GM18951 (cell line): ENCODE results near the gene STAT6.
"Not testable (repeated sequence)": the region's sequence is repeated elsewhere in the genome, so short reads cannot be mapped to it uniquely, and the experiment has no call there.

ENCODE experiments used
- POLR2A ChIP-seq: IDR thresholded peaks from 4 replicates; pipeline ENCODE4 v1.6.1; 2011; ENCODE audit warnings: mild to moderate bottlenecking; ENCODE audit not compliant: insufficient read length, insufficient read depth; ENCODE audit errors: extremely low read depth
- in situ Hi-C: fragments of 300-500 bp; cut with MboI; formaldehyde crosslinking; loops from one replicate; pipeline ENCODE4 v1.12.0; 2022; ENCODE audit warnings: low sequenced_read_pairs, mixed read lengths, inconsistent platforms; ENCODE audit not compliant: unreplicated experiment

Gene STAT6

DNA sequence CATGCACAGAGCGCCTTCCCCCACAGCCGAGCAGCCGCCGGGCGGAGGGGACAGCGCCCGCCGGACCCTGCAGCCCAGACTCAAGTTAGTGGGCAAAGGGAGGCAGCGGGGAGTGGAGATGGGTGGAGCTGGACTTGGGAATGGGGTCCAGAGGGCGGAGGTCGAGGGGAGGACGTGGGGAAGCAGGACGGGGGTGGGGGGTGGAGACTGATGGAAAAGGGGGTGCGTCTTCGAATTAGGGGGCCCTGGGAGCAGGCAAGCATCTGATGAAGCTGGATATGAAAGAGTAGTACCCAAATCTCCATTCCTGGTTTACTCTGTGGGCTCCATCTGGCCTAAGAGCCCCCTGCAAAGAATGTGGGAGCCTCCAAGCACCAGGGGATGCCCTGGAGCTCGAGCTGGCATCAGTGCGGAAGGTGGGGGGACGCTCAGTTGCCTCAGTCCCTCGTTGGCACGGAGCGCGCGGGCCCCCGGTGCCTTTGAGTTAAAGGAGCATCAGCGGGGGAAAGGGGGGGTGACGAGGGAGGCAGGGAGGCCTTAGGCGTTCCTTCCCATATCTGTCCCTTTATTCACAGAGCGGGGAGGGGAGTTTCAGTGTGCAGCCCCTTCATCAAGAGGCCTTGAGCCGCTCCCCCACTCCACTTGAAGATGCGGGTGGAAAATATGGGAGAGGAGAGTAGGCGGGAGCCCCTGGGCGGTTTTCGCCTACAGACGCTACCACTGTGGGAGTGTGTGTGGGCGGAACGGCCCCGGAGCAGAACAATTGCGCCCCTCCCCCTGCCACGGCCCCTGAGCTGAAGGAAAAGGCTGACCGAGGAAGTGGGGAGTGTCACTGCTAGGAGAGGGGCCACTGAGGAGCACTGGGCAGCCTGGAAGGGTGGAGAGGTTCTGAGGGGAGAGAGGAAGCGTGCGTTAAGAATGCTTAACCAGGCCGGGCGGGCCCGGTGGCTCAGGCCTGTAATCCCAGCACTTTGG is 21.6 kb downstream of the STAT6 start:
- in situ Hi-C loops, result no loop called here
- no peak for TF ChIP-seq POLR2A

DNA sequence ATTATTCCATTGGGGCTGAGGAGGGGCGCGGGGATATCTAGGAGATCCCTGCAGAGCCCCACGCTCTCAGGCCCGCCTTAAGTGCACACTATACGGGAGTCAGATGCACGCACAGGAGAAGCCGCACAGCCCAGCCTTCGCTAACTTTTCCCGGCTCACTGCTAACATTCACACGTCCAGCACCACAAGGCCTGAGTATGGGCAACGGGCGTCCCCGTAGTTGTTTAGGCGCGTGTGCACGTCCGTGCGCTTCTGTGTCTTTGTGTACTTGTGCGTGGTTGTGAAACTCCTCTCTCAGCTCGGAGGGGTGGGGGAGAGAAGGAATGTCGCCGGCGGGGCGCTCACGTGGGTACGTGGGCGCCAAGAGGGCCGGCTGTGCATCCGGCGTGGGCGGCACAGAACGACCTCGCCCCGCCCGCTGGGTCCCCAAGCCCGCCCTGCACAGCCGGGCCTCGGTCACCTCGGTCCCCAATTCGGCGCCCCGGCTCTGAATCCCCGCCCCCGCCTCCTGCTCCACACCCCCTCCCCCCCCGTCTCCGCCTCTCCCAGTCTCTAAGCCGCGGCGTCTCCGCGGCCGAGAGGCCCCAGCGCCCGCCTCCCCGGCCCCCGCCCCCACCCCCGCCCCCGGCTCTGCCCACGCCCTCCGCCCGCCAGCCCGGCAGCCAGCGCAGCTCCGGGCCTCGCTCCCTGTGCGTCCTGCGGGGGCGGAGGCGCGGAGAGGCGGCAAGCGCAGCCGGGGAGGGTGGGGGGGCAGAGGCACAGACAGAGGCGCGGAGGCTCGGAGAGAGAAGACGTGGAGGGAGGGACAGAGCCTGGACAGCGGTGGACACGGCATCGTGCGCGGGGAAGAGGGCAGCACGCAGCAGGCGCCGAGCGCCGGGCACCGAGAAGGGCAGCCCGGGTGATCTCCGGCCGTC is 22.6 kb downstream of the STAT6 start, which contains the start of gene NAB2:
TSS of gene NAB2 (plus strand) at position 761 of the 917 bp plus-strand sequence. CDS start 158 bp downstream, outside the sequence.
- TF ChIP-seq POLR2A, result peak; percentile 67
- in situ Hi-C loops, result no loop called here

DNA sequence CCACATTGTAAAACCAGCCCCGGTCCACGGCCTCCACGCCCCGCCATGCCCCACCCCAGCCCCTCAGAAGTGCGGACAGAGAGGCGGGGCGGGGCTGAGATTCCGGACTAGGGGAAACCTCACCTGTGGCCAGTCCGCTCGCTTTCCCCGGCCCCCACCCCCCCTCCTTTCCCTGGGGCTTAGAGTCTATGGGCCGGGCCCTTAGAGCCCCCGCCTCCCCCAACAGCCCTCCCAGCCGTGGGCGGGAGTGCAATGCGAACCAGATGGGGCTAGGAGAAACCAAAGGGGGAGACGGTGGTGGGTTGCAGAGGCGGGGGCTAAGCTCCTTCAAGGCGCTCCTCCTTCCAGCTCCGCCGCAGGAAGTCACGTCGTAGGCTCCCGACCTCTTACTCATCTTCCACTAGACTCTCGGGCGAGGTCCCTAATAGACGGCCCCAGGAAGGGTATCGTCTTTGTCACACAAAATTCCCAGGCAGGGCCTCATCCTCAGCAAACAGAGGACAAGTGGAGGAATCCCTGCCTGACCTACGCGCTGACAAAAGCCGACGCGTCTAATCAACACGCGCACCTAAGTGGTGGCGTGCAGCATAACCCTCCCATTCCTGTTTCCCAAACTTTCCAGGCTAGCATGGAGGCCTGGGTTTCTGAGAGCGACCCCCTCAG is 23.3 kb downstream of the STAT6 start:
- in situ Hi-C loops, result no loop called here
- TF ChIP-seq POLR2A, result peak; percentile 55

DNA sequence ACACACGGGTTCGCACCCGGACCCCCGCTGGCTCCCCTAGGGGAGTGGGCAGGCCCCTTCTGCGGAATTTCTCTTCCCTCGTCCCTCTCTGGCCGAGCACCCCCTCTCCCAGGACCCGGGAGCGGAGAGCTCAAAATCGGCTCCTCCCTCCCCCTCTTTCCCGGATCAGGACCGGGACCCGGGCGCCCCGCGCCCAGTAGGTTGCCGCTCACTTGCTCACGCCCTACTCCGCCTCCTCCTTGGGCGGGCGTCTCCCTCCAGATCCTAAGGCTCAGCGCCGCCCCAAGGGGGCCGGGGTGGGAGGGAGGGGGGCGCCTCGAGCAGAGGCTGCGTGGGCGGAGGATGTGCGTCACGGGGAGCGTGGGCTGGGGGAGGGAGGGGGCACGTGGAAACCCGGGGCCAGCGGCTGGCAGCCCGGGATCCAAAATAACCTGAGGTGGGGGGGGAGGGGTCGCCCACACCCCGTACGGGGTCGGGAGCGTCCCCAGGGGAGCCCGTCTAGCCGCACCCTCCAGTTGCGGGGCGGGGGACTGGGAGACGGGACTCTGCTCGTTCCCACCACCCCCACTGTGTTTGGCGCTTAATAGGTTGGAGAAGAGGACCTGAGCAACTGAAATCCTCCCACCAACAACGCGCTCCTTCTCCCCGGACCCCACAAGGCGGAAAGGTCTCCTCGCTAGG is 24.0 kb downstream of the STAT6 start:
- in situ Hi-C loops, result no loop called here
- peak; percentile 62 for TF ChIP-seq POLR2A

DNA sequence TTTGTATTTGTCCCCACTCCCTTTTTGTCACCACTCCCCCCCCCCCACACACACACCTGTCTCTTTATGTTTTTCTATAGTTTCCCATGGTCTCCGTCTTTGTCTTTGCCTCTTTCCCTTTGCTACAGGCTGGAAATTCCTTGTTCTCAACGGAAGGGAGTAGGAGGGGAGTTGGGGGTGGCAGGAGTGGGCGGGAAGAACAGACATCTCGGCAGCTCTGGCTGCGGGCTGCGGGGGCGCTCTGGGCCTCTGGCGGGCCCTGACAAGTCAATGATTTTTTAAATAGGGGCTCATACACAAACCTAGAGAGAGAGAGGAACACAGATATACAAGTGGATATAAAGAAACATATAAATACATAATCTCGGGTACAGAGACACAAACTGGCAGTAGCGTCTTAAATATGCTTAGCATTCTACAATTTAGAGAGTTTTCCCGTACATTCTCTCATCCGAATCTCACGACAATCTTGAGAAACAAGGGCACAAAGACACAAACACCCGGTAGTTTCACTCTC is 24.6 kb downstream of the STAT6 start:
- TF ChIP-seq POLR2A, result no peak
- in situ Hi-C loops, result no loop called here

DNA sequence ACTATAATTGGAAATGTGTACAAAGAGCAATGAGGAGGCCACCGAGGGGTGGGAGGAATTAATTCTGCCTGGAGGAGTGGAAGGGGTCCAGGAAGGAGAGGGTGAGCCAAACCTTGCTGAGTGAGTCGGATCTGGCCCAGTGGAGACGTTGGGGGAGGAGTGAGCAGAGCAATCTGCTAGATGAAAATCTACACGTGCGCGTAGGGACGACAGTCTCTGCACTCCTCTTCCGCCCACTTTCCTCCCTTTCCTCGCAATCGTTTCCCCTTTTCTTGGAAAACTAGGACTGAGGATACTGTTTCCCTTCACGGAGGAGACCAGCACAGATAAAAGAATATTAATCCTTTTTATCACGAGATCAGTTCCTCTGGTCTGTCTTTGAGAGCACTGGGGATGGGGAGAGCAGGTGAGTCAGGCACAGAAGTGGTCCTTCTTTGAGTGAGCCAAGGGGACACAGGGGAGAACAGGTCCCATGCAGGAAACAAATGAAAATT is 25.1 kb downstream of the STAT6 start:
- in situ Hi-C loops, result no loop called here
- no peak for TF ChIP-seq POLR2A

DNA sequence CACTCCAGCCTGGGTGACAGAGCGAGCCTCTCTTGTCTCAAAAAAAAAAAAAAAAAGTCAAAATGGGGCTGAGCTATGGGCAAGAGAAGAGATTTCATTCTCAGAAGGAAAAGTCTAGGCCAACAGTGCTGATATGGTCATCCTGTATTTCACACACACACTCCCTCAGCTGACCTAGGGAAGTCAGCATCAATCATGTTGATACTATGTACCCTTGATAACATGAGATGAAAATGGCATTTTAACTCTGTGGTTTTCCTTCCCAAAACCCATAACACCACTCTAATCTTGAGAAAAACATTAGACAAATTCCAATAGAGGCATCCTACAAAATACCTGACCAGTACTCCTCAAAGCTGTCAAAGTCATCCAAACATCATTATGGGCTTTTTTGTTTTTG is 30.3 kb downstream of the STAT6 start:
- TF ChIP-seq POLR2A, result no peak
- in situ Hi-C loops, result no loop called here

- TF ChIP-seq POLR2A, result no peak
- in situ Hi-C loops, result no loop called here
Measured at GRCh38 chr12:57079821-57080220, 31.3 kb downstream of the STAT6 start.

DNA sequence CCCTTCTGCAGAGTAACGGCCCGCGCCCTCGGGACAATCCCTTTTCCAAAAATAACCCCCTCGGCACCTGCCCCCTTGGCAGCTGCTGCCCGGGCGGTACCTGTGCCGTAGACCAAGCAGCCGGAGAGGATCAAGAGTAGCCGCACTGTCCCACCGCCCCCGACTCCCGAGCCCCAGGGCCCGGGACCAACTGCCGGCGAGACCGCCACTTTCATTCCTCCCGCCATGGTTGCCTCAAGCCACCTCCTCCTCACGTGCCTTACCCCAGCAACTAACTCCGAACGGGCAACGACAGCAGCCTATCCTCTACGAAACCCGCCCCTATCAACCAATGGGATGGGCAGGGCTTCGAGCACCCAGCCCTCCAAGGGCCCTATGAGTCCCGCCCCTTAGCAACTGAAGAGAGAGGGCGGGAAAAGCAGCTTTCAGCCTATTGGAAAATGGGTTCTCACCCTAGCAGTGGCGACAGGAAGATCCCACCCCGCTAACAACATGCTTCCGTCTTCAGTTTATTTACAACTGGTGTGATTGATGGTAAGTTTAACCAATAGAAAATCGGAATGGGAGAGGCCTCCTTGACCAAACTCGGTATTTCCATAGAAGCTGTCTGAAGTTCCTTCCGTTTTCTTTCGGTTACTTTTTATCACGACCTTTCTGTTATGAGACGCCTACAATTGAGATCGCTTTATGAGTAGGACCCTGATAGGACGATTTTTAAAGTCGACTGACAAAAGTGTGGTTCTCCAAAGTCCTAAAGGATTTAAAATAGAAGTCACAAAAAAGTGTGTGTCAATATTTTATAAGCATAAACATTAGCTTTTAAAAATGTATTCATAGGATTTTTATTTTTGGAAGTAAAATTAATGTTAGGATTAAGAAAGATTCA is 32.4 kb downstream of the STAT6 start, which contains the start of gene NEMP1:
TSS of gene NEMP1 (minus strand) at position 273 of the 886 bp plus-strand sequence. CDS start at position 227, 46 bp downstream.
- in situ Hi-C loops, result no loop called here
- TF ChIP-seq POLR2A, result peak; percentile 75

DNA sequence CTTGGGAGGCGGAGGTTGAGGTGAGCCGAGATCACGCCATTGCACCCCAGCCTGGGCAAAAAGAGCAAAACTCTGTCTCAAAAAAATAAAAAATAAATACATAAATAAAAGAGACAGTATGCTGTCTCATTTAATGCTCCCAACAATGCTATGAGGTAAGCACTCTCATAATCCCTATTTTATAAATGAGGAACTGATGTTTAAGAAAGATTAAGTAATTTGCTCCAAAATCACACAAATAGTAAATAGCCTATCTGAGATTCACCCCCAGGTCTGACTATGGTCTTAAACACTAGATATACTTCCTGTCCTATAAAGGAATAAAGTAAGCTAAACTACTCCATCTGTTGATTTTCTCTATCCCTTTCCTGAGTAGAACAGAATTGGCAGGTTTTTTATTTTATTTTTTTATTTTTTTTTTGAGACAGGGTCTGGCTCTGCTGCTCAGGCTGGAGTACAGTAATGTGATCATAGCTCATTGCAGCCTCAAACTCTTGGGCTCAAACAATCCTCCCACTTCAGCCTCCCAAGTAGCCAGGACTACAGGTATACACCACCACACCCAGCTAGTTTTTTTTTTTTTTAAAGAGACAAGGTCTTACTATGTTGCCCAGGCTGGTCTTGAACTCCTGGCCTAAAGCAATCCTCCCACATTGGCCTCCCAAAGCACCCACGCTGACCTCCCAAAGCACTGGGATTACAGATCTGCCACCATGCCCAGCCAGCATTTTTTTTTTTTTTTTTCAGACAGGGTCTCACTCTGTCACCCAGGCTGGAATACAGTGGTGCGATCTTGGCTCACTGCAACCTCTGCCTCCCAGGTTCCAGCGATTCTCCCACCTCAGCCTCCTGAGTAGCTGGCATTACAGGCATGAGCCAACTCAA is 37.4 kb downstream of the STAT6 start:
- in situ Hi-C loops, result not testable (repeated sequence)

- no peak for TF ChIP-seq POLR2A
- in situ Hi-C loops, result no loop called here
Measured at GRCh38 chr12:57072661-57073060, 38.5 kb downstream of the STAT6 start.
